Psoas muscle (tissue), 8 donors: ENCODE measurements around the gene ZFYVE26. TPM values are rescaled to one million over a fixed set of nuclear protein-coding genes. Genes with fewer than 3 reads are reported as not detected.

Experiments
- ATAC-seq, 4 donors: fragments of 200-7000 bp; cut with Tn5 transposase; one replicate each; pipeline ENCODE4 v1.9.1; 2020; ENCODE audit warnings: moderate library complexity in 3 of 4, mild to moderate bottlenecking in 2 of 4
- DNase-seq, 2 donors: peaks; one replicate each; pipeline ENCODE4 v3.0.0-alpha.2; 2020
- H3K27ac ChIP-seq: fragments of 200-600 bp; one replicate; pipeline ENCODE4 v1.8.0; 2022
- H3K27me3 ChIP-seq, 3 donors: fragments of 200-600 bp in 1 of 3; one replicate each; pipeline versions ENCODE4 v1.6.1 to v1.8.0; 2013 to 2022; ENCODE audit warnings: low read length in 2 of 3, mild to moderate bottlenecking in 2 of 3, moderate library complexity in 1 of 3; ENCODE audit not compliant: insufficient read depth in 3 of 3
- H3K36me3 ChIP-seq, 2 donors: fragments of 200-600 bp in 1 of 2; one replicate each; pipeline versions ENCODE4 v1.6.1 to v1.8.0; 2013 to 2022; ENCODE audit warnings: low read depth in 1 of 2, mild to moderate bottlenecking in 1 of 2, moderate library complexity in 1 of 2; ENCODE audit not compliant: insufficient read depth in 1 of 2
- H3K4me1 ChIP-seq: fragments of 200-600 bp; one replicate; pipeline ENCODE4 v1.8.0; 2022
- H3K4me3 ChIP-seq: fragments of 200-600 bp; one replicate; pipeline ENCODE4 v1.8.0; 2022; ENCODE audit warnings: mild to moderate bottlenecking
- H3K9me3 ChIP-seq: fragments of 200-600 bp; one replicate; pipeline ENCODE4 v1.8.0; 2022
- WGBS, 3 donors: extraction: QIAGEN DNeasy Blood & Tissue Kit; methylation state at CpG; one replicate each; pipeline versions ENCODE4 v1.1.6 to v1.1.7; 2013; 5-methylcytosine and 5-hydroxymethylcytosine counted together
- intact Hi-C, 2 donors: fragments of 100-400 bp; cut with DNase I; formaldehyde crosslinking; loops; one replicate each; pipeline versions ENCODE4 v1.11.0 to v1.14.2; 2022
- polyA plus RNA-seq, 3 donors: library from polyadenylated mRNA; stranded (reverse); fragments of 200-250 nt; gene quantifications; one replicate each; pipeline ENCODE4 v1.2.3, GENCODE V29; 2013
- total RNA-seq, 4 donors: library from RNA; stranded (reverse); fragmentation: NEBNext Ultra II Directional in 2 of 4; extraction: Animal tissue kit (Norgen Biotek cat#: 25700) in 2 of 4; gene quantifications; one replicate each; pipeline versions ENCODE4 v1.2.1 to v1.2.4, GENCODE V29; 2021 to 2023
- TF ChIP-seq, protein P1 (sequence below): fragments of 200-600 bp; IDR thresholded peaks from one replicate; pipeline ENCODE4 v1.8.0; 2022; ENCODE audit warnings: antibody characterized with exemption
- donor health status: healthy with polysubstance abuse.
- donor health status: DM: no; HTN: no; CAD: no; lungs with moderate emphysema.
- donor health status: Bipolar disorder and iron deficiency.
- donor health status: healthy.
- donor health status: DM: yes; HTN: yes; CAD: no.
- donor health status: DM: no; HTN: no; CAD: no.
- donor health status: DM: no; HTN: no; CAD: no.
- donor health status: DM: yes; HTN: yes; CAD: no.

Gene ZFYVE26
- total and polyA plus RNA-seq, 7 donors: 3.9 to 18.7 (median 14.9) TPM

DNA sequence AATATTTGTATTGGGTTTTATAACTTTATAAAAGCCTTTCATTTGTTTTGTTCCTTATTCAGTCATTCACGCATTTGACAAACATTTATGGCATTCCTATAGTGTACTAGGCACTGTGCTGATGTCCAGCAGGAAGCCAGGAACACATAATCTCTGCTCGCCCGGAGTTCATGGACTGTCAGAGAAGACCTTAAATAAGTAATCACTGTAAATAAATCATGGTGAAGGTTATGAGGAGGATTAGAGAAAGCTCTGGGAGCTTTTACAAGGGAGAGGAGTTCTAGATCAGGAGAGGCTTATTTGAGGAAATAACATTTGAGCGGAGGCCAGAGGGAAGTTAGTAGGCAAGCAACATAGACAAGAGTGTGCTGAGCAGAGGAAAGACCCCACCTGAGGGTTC, 119.4 kb downstream of the ZFYVE26 start:
- Histone ChIP-seq H3K36me3 (peaks cover 0 to 12% of the 10 kb centered on the region in 2 donors), H3K27me3 (no peaks in the 10 kb centered on the region), H3K9me3 (no peaks in the 10 kb centered on the region), H3K27ac (no peak overlapping the region), H3K4me1 (peaks cover 8% of the 10 kb centered on the region), H3K4me3 (no peak overlapping the region)
- no peak for DNase-seq
- WGBS, 3 donors: 59 to 74% (median 67%) methylated on average over 4 of the region's 4 CpGs
- intact Hi-C loops: no loop called here
- ATAC-seq: no peak
- TF ChIP-seq, protein P1, sequence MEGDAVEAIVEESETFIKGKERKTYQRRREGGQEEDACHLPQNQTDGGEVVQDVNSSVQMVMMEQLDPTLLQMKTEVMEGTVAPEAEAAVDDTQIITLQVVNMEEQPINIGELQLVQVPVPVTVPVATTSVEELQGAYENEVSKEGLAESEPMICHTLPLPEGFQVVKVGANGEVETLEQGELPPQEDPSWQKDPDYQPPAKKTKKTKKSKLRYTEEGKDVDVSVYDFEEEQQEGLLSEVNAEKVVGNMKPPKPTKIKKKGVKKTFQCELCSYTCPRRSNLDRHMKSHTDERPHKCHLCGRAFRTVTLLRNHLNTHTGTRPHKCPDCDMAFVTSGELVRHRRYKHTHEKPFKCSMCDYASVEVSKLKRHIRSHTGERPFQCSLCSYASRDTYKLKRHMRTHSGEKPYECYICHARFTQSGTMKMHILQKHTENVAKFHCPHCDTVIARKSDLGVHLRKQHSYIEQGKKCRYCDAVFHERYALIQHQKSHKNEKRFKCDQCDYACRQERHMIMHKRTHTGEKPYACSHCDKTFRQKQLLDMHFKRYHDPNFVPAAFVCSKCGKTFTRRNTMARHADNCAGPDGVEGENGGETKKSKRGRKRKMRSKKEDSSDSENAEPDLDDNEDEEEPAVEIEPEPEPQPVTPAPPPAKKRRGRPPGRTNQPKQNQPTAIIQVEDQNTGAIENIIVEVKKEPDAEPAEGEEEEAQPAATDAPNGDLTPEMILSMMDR: no peak

Other genes with a start within 250 kb of the ZFYVE26 start
- 10 to 100 TPM; 12.3 to 25.2 (median 18.0) TPM for gene PIGH, start 216.3 kb downstream of the ZFYVE26 start, total RNA-seq
- 10 to 100 TPM; 32.3 to 50.6 (median 45.1) TPM for gene PIGH, start 216.3 kb downstream of the ZFYVE26 start, polyA plus RNA-seq
- gene ARG2, start 196.7 kb downstream of the ZFYVE26 start, total RNA-seq: 10 to 100 TPM in 2 of 4 donors, 1 to 10 TPM in 2; 1.3 to 19.3 (median 8.0) TPM
- gene ARG2, start 196.7 kb downstream of the ZFYVE26 start, polyA plus RNA-seq: 100 to 1,000 TPM in 1 of 3 donors, 10 to 100 TPM in 1, 1 to 10 TPM in 1; 9.2 to 133 (median 32.6) TPM
- gene VTI1B, start 142.0 kb downstream of the ZFYVE26 start, total RNA-seq: 100 to 1,000 TPM in 1 of 4 donors, 10 to 100 TPM in 3; 86.9 to 110 (median 91.5) TPM
- gene VTI1B, start 142.0 kb downstream of the ZFYVE26 start, polyA plus RNA-seq: 10 to 100 TPM; 61.3 to 96.5 (median 72.1) TPM
- gene RDH11, start 120.8 kb downstream of the ZFYVE26 start, total RNA-seq: 10 to 100 TPM in 1 of 4 donors, 1 to 10 TPM in 3; 5.4 to 11.1 (median 7.9) TPM
- gene RDH11, start 120.8 kb downstream of the ZFYVE26 start, polyA plus RNA-seq: 10 to 100 TPM in 1 of 3 donors, 1 to 10 TPM in 2; 7.7 to 15.6 (median 9.4) TPM
- gene RDH12, start 114.7 kb downstream of the ZFYVE26 start, total RNA-seq: not detected
- under 1 TPM in 1 of 3 donors, not detected in 2; 0.03 TPM for gene RDH12, start 114.7 kb downstream of the ZFYVE26 start, polyA plus RNA-seq
- 1 to 10 TPM; 2.2 to 7.2 (median 2.5) TPM for gene RAD51B, start 3.2 kb upstream of the ZFYVE26 start, total RNA-seq
- 1 to 10 TPM in 2 of 3 donors, under 1 TPM in 1; 0.60 to 1.4 (median 1.3) TPM for gene RAD51B, start 3.2 kb upstream of the ZFYVE26 start, polyA plus RNA-seq